HUES48 (cell line): ENCODE measurements around the gene FOCAD.
"Not testable (repeated sequence)": the region's sequence is repeated elsewhere in the genome, so short reads cannot be mapped to it uniquely, and the experiment has no call there.

Experiments used
- H3K27ac ChIP-seq: one replicate; pipeline ENCODE4 v1.7.0; 2013; ENCODE audit warnings: low read depth, low read length, inconsistent platforms
- H3K27me3 ChIP-seq: 2 replicates; pipeline ENCODE4 v1.6.1; 2013; ENCODE audit warnings: mild to moderate bottlenecking, low read length; ENCODE audit not compliant: control insufficient read depth, insufficient read depth
- H3K36me3 ChIP-seq: 2 replicates; pipeline ENCODE4 v1.6.1; 2013; ENCODE audit warnings: low read length; ENCODE audit not compliant: control insufficient read depth, insufficient read depth
- H3K4me1 ChIP-seq: 2 replicates; pipeline ENCODE4 v1.6.1; 2013; ENCODE audit warnings: mild to moderate bottlenecking, low read length; ENCODE audit not compliant: control insufficient read depth, insufficient read depth
- H3K4me3 ChIP-seq: 2 replicates; pipeline ENCODE4 v1.5.1; 2013; ENCODE audit warnings: mild to moderate bottlenecking, low read depth, low read length
- H3K9ac ChIP-seq: 2 replicates; pipeline ENCODE4 v1.6.1; 2013; ENCODE audit warnings: mild to moderate bottlenecking, low read depth, low read length, moderate library complexity
- H3K9me3 ChIP-seq: 2 replicates; pipeline ENCODE4 v1.6.1; 2013; ENCODE audit warnings: low read length; ENCODE audit not compliant: control insufficient read depth, insufficient read depth

Gene FOCAD

GRCh38 chr9:20973246-20973947 is 289.3 kb downstream of the FOCAD start:
- H3K4me3 ChIP-seq, H3K9ac ChIP-seq, H3K27ac ChIP-seq, H3K9me3 ChIP-seq, H3K4me1 ChIP-seq, H3K27me3 ChIP-seq: not testable (repeated sequence)
- H3K36me3 ChIP-seq = peaks cover 14% of the 10 kb centered on the region

DNA sequence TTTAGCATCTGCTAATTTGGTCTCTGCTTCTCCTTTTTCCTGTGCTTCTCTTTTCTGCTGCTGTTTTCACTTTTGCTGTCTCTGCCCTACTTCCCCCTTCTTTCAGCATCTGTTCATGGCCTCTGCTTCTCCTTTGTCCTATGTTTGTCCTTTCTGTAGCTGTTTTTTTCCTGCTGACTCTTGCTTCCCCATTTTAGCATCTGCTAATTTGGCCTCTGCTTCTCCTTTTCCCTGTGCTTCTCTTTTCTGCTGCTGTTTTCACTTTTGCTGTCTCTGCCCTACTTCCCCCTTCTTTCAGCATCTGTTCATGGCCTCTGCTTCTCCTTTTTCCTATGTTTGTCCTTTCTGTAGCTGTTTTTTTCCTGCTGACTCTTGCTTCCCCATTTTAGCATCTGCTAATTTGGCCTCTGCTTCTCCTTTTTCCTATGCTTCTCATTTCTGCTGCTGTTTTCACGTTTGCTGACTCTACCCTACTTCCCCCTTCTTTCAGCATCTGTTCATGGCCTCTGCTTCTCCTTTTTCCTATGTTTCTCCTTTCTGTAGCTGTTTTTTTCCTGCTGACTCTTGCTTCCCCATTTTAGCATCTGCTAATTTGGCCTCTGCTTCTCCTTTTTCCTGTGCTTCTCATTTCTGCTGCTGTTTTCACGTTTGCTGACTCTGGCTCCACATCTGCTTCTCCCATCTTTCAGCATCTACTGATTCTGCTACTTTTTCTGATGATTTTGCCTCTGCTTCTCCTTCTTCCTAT is 290.3 kb downstream of the FOCAD start:
- H3K36me3 ChIP-seq = peaks cover 15% of the 10 kb centered on the region
- H3K9ac ChIP-seq, H3K4me3 ChIP-seq, H3K4me1 ChIP-seq, H3K27ac ChIP-seq, H3K9me3 ChIP-seq, H3K27me3 ChIP-seq: not testable (repeated sequence)

DNA sequence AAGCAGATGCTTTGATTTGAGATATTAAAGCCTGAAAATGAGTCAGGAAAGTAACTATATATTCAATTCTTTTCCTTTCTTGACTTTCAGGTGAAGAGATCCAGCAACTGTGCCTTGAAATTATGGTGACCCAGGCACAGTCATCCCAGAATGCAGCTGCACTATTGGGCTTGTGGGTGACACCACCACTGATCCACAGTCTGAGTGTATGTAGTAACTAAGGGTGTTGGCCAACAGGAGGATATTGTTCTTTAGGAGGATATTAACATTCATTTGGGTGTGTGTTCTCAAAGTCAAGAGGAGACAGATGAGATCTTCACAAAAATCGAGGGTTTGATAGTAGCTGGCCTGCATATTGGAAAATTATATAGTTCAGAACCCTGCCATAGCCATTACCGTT is 294.2 kb downstream of the FOCAD start:
- peaks cover 23% of the 10 kb centered on the region for H3K36me3 ChIP-seq
- H3K4me3 ChIP-seq = no peak overlapping the region
- H3K27me3 ChIP-seq = no peaks in the 10 kb centered on the region

DNA sequence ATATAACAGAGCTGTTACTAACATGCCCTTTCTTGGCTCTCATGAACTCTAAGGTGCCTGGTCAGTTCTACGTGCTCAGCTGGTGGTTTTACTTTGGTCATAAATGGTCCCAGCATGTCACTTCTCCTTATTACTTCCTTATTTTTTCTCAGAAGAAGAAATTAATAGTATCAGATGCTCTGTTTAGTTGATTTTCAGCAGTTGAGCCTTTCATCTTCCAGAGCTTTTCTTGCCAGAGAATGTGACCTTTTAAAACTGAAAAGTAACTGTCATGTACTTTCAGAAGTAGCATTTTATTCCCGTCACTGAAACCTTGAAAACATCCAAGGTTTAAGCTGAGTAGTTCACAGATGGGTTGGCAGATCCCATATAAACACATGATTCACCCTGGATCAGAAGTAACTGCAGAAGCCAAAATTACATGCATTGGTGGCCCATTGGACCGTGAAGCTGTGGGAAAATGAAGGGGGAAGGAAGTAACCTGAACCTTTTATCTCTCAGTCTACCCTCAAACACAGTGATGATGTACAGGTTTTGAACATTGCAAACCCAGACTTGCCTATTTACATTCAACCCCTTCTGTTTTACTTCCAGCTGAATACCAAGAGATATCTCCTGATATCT is 296.9 kb downstream of the FOCAD start:
- no peak overlapping the region for H3K27ac ChIP-seq
- no peaks in the 10 kb centered on the region for H3K4me1 ChIP-seq
- H3K4me3 ChIP-seq = no peak overlapping the region
- no peak overlapping the region; the same call in 1 of the 2 replicates for H3K9ac ChIP-seq
- no peaks in the 10 kb centered on the region for H3K27me3 ChIP-seq
- no peaks in the 10 kb centered on the region for H3K9me3 ChIP-seq
- peaks cover 23% of the 10 kb centered on the region for H3K36me3 ChIP-seq

More for the DNA sequence above, 294.2 kb downstream of the FOCAD start:
- Histone ChIP-seq H3K4me1 (no peaks in the 10 kb centered on the region), H3K27ac (no peak overlapping the region), H3K9ac (no peak overlapping the region), H3K9me3 (no peaks in the 10 kb centered on the region)

DNA sequence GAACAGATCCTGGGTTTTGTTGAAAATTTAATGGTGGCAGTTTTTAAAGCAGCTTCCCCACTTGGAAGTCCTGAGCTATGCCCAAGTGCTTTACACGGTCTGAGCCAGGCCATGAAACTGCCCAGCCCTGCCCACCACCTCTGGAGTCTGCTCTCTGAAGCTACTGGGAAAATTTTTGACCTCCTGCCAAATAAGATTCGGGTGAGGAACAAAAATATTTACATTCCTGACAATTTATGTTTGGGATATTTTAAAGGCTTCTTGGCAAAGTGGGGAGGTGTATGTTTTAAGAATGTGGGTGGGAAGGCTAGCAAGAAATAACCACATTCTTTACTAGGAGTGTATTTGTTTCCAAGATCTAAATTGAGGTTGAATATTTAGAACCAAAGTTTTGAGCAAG is 297.4 kb downstream of the FOCAD start:
- no peaks in the 10 kb centered on the region for H3K9me3 ChIP-seq
- H3K27me3 ChIP-seq = no peaks in the 10 kb centered on the region
- H3K36me3 ChIP-seq = peaks cover 26% of the 10 kb centered on the region
- H3K4me3 ChIP-seq = no peak overlapping the region
- H3K9ac ChIP-seq = no peak overlapping the region
- no peak overlapping the region for H3K27ac ChIP-seq
- no peaks in the 10 kb centered on the region for H3K4me1 ChIP-seq

DNA sequence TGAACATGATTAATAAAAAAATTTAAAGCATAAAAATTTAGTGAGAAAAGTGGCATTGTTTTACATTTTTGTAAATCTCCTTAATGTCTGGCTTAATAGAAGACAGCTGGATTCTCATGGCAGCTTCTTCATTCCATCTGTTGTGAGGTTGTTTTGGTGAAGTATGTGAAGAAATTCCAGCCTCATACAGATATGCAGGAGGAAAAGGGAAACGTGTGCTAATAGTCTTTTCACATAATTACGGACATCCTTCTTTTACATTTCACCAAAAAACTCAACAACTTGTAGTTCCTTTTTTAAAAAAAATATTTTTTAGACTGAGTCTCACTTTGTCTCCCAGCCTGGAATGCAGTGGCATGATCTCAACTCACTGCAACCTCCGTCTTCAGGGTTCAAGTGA is 300.4 kb downstream of the FOCAD start:
- no peaks in the 10 kb centered on the region for H3K9me3 ChIP-seq
- no peak overlapping the region for H3K27ac ChIP-seq
- no peaks in the 10 kb centered on the region for H3K27me3 ChIP-seq
- H3K36me3 ChIP-seq = peaks cover 16% of the 10 kb centered on the region
- H3K4me3 ChIP-seq = no peak overlapping the region
- peaks cover 11% of the 10 kb centered on the region for H3K4me1 ChIP-seq
- no peak overlapping the region for H3K9ac ChIP-seq

- Histone ChIP-seq H3K4me3 (no peak overlapping the region), H3K27me3 (no peaks in the 10 kb centered on the region), H3K9me3 (no peaks in the 10 kb centered on the region), H3K4me1 (peaks cover 11% of the 10 kb centered on the region), H3K9ac (no peak overlapping the region), H3K27ac (no peak overlapping the region), H3K36me3 (peaks cover 30% of the 10 kb centered on the region)
Measured at GRCh38 chr9:20985851-20986600, 302.0 kb downstream of the FOCAD start.

- H3K27me3 ChIP-seq = no peaks in the 10 kb centered on the region
- H3K36me3 ChIP-seq = peaks cover 32% of the 10 kb centered on the region
- peaks cover 11% of the 10 kb centered on the region for H3K4me1 ChIP-seq
- H3K9me3 ChIP-seq = no peaks in the 10 kb centered on the region
- H3K4me3 ChIP-seq = no peak overlapping the region
- no peak overlapping the region for H3K9ac ChIP-seq
- no peak overlapping the region for H3K27ac ChIP-seq
Measured at GRCh38 chr9:20987521-20987920, 303.5 kb downstream of the FOCAD start.

DNA sequence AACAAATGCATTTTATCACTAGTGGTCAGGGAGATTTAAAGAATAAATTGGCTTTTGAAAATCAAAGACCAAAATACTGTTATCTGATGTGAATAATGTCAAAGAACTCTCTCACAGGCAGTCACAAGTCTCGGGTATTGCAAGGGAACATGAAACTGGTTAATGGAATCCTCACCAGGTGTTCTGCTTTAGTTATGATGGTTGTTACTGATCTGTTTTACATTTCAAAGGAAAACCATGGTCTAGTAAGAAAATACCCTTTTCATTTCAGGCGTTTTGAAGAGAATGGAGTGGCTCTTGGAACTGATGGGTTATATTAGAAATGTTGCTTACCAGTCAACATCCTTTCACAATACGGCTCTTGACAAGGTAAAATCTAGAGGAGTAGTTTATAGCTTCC is 304.0 kb downstream of the FOCAD start:
- H3K27ac ChIP-seq = no peak overlapping the region

GRCh38 chr9:20988671-20989315 is 304.7 kb downstream of the FOCAD start:
- no peak overlapping the region for H3K4me3 ChIP-seq
- H3K27ac ChIP-seq = no peak overlapping the region
- H3K27me3 ChIP-seq = no peaks in the 10 kb centered on the region
- H3K9ac ChIP-seq = no peak overlapping the region
- no peaks in the 10 kb centered on the region for H3K9me3 ChIP-seq
- H3K36me3 ChIP-seq = peaks cover 33% of the 10 kb centered on the region
- H3K4me1 ChIP-seq = peaks cover 11% of the 10 kb centered on the region

More for the DNA sequence above, 304.0 kb downstream of the FOCAD start:
- Histone ChIP-seq H3K9me3 (no peaks in the 10 kb centered on the region), H3K9ac (no peak overlapping the region), H3K27me3 (no peaks in the 10 kb centered on the region), H3K4me1 (peaks cover 11% of the 10 kb centered on the region), H3K4me3 (no peak overlapping the region; the same call in 1 of the 2 replicates), H3K36me3 (peaks cover 30% of the 10 kb centered on the region)
